Measurements from ENCODE around the gene RAB11FIP5.
"Not testable (repeated sequence)": the region's sequence is repeated elsewhere in the genome, so short reads cannot be mapped to it uniquely, and the experiment has no call there.

RAB11FIP5 gene

GRCh38 chr2:73069855-73070642, 42.7 kb downstream of the RAB11FIP5 start:
- peak in 1 of 2 experiments; percentile 30 for DNase-seq

GRCh38 chr2:73069041-73069854, 43.5 kb downstream of the RAB11FIP5 start:
- no peak for DNase-seq

GRCh38 chr2:73068147-73068546, 44.6 kb downstream of the RAB11FIP5 start:
- DNase-seq = no peak

- DNase-seq = no peak
Measured at GRCh38 chr2:73067043-73067442, 45.7 kb downstream of the RAB11FIP5 start.

GRCh38 chr2:73065070-73065469, 47.7 kb downstream of the RAB11FIP5 start:
- DNase-seq = not testable (repeated sequence)

GRCh38 chr2:73063909-73064875, 48.6 kb downstream of the RAB11FIP5 start:
- no peak for DNase-seq

GRCh38 chr2:73063472-73063871, 49.3 kb downstream of the RAB11FIP5 start:
- DNase-seq = no peak

- no peak for DNase-seq
Measured at GRCh38 chr2:73059106-73059505, 53.6 kb downstream of the RAB11FIP5 start.

- DNase-seq = no peak
Measured at GRCh38 chr2:73054980-73055379, 57.8 kb downstream of the RAB11FIP5 start.

GRCh38 chr2:73053316-73054114, 59.2 kb downstream of the RAB11FIP5 start:
- no peak for DNase-seq

GRCh38 chr2:73050121-73050545, 62.6 kb downstream of the RAB11FIP5 start:
- DNase-seq = no peak

- no peak for DNase-seq
Measured at GRCh38 chr2:73043929-73044832, 68.6 kb downstream of the RAB11FIP5 start.

GRCh38 chr2:73043276-73043675, 69.5 kb downstream of the RAB11FIP5 start:
- DNase-seq = no peak

GRCh38 chr2:73037947-73038585, 74.7 kb downstream of the RAB11FIP5 start:
- no peak for DNase-seq

- DNase-seq = no peak
Measured at GRCh38 chr2:73036766-73037165, 76.0 kb downstream of the RAB11FIP5 start.

GRCh38 chr2:73035899-73036711, 76.6 kb downstream of the RAB11FIP5 start:
- no peak for DNase-seq

- DNase-seq = no peak
Measured at GRCh38 chr2:73034661-73035375, 77.9 kb downstream of the RAB11FIP5 start.

GRCh38 chr2:73033766-73034381, 78.9 kb downstream of the RAB11FIP5 start:
- DNase-seq = no peak
